Lung microvascular endothelial cell (primary cell): ENCODE measurements around the gene NR1H3. TPM values are rescaled to one million over a fixed set of nuclear protein-coding genes. Genes with fewer than 3 reads are reported as not detected.

ENCODE experiments used
- DNase-seq, 2 donors: peaks; one replicate each; pipeline versions ENCODE4 v3.0.0 to v3.0.0-alpha.2; 2010; ENCODE audit warnings: low read depth in 2 of 2
- total RNA-seq: library from RNA; depleted of rRNA; stranded (reverse); fragments of >200 nt; gene quantifications from 2 replicates; pipeline ENCODE4 v1.2.1, GENCODE V29; 2014

Gene NR1H3
- total RNA-seq, 1 donor from 2014 or later, result 29.8 TPM

DNA sequence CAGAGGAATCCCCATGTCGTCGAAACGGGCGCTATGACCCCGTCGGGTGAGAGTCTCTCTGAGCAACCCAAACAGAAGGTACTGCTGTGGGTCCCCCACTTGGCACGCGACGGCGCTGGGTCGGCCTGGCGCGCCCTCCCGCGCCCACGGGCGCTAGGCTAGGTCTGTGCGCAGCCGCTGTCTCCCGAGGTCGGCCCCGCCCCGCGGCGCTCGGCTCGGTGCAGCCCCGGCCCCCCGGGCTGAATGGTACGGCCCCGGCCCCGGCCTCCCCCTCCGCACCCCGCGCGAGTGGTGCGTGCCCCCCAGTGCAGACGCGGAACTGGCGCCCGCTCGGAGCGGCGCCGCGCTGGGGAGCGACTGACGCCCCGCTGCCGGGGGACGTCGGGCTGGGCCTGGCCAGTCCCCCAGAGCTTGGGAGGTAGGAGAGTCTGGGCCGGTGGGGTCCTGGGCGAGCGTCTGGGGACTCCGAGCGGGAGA lies 12.1 kb downstream of the NR1H3 start, which contains the start of gene MADD:
MADD (plus strand) TSS at position 305 of the 477 bp plus-strand sequence.
- peak; percentile 87 to 91 for DNase-seq

DNA sequence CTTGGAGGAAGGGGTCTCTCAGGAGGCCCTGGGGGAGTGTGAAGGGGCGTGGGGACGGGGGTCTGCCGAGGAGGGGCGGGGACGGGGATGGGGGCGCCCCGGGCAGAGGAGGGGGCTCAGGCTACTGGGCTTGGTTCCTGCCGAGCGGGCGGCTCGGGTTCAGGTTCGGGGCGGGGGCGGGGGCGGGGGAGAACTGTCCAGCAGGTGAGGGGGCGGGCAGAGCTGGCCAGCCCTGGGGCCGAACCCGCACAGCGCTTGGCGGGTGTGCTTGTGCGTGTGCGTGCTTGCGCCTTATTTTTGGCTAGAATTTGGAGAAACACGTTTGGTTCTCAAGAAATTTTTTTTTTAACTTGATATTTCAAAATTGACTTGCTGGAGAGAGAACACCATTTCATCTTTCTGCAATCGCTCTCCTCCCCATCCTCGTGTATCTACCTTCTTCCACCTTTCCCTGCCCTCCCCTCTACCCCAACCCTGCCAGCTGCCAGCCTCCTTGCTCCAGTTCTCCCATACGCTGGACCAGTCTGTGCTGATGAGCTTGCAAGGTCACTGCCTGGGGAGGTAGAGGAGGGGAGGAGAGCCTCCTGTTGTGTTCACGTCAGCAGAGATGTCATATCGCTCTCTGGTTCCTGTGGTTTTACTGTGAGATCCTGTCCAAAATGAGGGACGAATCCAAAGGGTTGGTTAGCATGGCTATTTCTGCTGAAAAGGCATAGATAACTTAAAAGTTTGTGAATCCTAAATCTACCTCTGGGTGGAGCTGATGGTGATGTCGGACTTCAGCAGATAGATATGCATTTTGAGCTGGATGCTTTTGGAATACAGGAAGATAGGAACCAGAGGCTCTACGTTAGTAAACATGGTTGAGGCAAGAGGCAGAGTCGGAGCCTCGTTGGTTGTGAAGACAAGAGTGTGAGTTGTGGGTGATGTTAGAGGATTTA lies 12.8 kb downstream of the NR1H3 start:
- peak; percentile 32 to 48 for DNase-seq

- no peak for DNase-seq
These were observed 13.5 kb downstream of the NR1H3 start for GRCh38 chr11:47271328-47271727.

DNA sequence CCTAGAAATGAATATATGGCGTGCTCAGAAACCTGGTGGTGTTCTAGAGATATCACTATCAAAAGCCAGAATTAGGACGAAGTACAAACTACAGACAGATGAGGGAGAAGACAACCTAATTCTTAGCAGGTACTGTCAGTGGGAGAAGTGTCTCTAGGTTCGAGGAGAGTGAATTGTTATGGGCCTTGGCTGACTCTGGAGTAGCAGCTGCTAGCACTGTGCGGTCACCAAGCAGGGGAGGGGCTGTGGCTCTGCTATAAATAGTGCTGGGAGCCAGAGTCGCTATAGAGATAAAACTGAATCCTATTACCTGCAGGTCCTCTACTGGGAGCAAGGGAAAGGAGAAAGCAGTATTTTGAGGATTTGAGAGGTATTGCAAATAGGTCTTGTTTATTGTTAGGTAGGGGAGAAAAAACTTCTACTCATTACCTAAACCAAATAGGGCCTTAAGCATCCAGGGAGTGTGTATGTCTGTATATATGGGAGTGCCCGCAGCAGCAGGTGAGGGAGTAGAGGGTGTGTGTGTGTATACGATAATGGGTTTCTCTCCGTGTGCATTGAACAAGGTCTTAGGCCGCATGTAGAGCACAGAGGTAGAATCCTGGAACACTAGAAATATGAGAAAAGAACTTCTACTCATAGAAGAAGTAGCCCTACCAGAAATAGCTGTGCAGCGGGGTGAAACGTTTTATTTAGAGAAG lies 14.3 kb downstream of the NR1H3 start:
- DNase-seq, result no peak

DNA sequence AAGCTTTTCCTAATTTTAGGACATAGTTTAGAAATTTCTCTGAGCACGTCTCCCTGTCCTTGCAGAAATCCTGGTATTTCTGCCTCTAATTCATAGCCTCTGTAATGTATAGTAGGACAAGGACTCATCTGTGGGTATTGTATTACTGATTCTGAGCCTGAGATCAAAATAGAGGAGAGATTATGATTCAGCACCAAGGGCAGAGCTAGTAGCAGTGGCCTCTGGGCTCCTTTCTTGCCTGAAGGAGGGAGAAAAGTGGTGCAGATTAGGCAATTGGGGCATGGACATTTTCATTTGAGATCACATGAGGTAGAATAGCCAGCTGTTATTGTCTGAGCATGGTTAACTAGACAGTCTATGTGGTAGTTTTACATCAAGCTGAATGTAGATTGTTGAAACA lies 14.9 kb downstream of the NR1H3 start:
- peak in 1 of 2 donors; percentile 16 for DNase-seq

DNA sequence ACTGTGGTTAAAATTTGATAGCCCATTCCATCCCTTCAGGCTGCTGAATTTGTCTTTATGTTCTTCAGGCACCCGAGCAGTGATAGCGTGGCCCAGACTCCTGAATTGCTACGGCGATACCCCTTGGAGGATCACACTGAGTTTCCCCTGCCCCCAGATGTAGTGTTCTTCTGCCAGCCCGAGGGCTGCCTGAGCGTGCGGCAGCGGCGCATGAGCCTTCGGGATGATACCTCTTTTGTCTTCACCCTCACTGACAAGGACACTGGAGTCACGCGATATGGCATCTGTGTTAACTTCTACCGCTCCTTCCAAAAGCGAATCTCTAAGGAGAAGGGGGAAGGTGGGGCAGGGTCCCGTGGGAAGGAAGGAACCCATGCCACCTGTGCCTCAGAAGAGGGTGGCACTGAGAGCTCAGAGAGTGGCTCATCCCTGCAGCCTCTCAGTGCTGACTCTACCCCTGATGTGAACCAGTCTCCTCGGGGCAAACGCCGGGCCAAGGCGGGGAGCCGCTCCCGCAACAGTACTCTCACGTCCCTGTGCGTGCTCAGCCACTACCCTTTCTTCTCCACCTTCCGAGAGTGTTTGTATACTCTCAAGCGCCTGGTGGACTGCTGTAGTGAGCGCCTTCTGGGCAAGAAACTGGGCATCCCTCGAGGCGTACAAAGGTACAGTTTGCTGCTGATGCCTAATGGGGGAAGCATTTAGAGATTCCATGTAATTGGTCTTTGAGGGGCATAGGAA lies 16.9 kb downstream of the NR1H3 start:
- DNase-seq, result no peak

DNA sequence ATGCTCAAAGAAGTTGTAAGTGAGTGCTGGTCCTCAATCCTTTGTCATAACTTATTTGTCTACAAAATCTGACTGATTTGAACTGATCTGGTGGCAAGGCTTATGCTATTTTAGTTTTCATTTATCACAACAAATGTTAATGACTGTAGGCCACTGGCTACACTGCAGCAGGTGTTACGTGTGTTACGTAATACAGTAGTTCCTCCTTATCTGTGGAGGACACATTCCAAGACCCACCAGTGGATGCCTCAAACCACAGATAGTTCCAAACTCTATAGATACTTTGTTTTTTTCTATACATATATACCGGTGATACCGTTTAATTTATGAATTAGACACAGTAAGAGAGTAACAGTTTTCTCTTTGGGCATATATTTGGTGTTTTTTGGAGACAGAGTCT lies 19.1 kb downstream of the NR1H3 start:
- no peak for DNase-seq

- DNase-seq, result no peak
These were observed 20.3 kb downstream of the NR1H3 start for GRCh38 chr11:47278058-47278457.

GRCh38 chr11:47278769-47279168 lies 21.0 kb downstream of the NR1H3 start:
- no peak for DNase-seq

- DNase-seq, result no peak
These were observed 22.3 kb downstream of the NR1H3 start for GRCh38 chr11:47280099-47280498.

DNA sequence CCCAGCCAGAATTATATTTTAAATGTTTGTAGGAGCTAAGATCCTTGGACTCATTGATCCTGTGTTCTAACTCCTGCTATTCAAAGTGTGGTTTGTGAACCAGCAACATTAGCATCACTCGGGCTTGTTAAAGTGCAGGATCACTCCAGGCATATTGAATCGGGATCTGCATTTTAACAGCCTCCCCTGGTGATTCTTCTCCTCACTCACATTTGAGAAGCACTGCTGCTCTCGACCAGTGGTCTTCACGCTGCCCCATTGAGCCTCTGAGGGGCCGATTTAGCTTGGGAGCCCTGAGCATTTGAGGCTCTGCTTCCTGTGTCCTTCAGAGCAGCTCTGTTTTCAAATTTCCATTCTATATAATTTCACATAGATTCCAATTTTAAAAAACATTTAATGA lies 23.1 kb downstream of the NR1H3 start:
- no peak for DNase-seq

DNA sequence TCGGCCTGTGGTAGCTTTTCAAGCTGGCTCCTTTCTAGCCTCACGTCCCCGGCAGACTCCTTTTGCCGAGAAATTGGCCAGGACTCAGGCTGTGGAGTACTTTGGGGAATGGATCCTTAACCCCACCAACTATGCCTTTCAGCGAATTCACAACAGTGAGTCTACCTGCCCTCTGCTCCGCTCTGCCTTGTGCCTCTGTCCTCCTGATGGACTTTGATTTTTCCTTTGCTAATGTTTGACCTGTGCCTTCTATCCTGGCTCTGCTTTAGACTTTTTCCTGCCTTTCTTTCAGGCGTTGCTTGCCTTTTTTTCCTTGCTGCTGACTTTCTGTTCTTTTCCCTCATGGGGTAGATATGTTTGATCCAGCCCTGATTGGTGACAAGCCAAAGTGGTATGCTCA lies 24.7 kb downstream of the NR1H3 start:
- no peak for DNase-seq

DNA sequence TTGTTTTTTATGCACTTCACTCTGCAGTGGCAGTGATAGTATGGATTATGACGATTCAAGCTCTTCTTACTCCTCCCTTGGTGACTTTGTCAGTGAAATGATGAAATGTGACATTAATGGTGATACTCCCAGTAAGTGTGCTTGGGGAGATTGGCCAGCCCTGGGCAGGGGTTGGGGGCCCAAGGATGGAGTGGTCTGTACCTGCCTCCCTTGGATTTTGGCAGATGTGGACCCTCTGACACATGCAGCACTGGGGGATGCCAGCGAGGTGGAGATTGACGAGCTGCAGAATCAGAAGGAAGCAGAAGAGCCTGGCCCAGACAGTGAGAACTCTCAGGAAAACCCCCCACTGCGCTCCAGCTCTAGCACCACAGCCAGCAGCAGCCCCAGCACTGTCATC lies 26.4 kb downstream of the NR1H3 start:
- no peak for DNase-seq

GRCh38 chr11:47285969-47286770 lies 28.4 kb downstream of the NR1H3 start:
- DNase-seq, result no peak

- no peak for DNase-seq
These were observed 30.3 kb downstream of the NR1H3 start for GRCh38 chr11:47288066-47288465.

- no peak for DNase-seq
These were observed 32.1 kb downstream of the NR1H3 start for GRCh38 chr11:47289856-47290255.

DNA sequence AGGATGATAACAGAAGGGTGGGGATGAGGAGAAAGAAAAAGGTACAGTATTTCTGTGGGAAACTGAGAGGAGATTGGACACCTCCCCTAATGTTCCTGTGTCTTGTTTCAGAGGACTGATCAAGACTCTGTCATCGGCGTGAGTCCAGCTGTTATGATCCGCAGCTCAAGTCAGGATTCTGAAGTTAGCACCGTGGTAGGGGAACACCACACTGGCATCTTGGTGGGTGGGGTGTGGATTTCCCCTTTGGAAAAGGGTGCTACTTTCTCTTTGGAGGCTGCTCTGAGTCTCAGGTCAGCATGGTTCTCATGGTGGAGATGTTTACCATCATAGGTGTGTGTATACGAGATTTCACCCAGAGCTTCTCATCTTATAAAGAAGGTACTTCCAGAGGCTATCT lies 37.6 kb downstream of the NR1H3 start:
- no peak for DNase-seq

DNA sequence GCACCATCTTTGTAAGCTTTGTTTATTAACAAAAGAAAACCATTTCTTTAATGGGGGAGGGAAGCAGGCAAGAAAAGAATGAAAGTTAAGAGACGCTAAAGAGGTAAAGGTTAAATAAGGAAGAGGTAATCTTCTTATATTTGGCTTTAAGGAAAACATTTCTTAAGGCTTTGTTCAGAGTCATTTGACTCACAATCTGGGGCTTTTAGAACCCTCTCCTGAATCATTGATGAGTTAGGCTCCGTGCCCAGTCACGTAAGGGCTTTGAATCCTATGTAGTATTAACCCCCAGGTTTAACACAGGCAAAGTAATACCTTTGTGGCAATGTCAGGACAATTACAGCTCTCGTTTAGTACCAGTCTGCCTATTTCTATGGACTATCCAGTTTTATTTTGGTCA lies 38.2 kb downstream of the NR1H3 start:
- no peak for DNase-seq

DNA sequence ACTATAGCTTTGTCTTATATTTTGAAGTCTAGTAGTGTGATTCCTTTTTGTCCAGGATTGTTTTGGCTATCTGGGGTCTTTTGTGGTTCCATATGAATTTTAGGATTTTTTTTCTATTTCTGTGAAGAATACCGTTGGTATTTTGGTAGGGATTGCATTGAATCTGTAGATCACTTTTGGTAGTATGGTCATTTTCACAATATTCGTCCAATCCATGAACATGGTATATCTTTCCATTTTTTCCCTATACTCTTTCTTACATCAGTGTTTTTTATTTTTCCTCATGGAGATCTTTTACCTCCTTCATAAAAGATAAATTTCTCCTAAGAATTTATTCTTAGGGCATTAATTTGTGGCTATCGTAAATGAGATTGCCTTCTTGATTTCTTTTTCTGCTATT lies 41.3 kb downstream of the NR1H3 start:
- no peak for DNase-seq

DNA sequence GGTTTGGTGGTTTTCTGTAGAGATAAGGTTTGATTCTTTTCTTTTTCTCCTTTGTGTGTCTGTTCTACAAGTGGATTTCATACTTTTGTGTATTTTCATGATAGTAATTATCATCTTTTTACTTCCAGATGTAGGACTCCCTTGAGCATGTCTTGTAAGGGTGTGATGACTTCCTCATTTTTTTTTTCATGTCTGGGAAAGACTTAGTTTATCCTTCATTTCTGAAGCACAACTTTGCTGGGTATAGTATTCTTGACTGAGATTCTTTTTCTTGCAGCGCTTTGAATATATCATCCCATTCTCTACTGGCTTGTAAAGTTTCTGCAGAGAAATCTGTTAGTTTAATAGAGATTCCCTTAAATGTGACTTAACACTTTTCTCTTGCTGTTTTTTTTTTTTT lies 45.1 kb downstream of the NR1H3 start:
- DNase-seq, result no peak
